HG02571 (cell line): Measurements from ENCODE around the gene MCRIP1.

Experiments used
- ATAC-seq: cut with Tn5 transposase; IDR thresholded peaks from one replicate; pipeline ENCODE4 v1.9.1; 2021; ENCODE audit warnings: mild to moderate bottlenecking, moderate library complexity; ENCODE audit not compliant: unreplicated experiment

Gene MCRIP1

DNA sequence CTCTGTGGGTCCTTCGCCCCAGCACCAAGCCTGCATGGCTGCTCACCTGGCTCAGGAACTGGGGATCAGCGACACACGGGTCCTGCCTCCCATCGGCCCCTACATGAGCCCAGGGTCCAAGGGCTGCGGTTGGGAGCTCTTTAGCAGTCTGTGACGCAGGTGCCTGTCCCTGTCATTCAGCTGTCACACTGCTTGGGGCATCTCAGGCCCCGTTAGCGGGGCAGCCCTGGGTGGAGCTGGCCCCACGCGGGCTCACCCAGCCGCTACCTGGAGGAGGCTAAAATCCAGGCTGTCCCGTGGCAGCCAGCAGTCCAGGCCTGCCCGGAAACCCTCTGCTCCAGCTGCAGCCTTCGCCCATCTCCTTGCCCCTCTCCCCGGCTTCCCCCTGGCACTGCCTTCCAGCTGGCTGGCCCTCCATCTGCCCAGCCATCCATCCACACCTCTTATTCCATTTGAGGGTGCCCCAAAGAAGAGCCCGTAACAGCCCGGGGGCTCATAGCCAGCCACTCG is 25.8 kb downstream of the MCRIP1 start:
- ATAC-seq: no peak

GRCh38 chr17:81806461-81807209 is 26.5 kb downstream of the MCRIP1 start:
- ATAC-seq: no peak

DNA sequence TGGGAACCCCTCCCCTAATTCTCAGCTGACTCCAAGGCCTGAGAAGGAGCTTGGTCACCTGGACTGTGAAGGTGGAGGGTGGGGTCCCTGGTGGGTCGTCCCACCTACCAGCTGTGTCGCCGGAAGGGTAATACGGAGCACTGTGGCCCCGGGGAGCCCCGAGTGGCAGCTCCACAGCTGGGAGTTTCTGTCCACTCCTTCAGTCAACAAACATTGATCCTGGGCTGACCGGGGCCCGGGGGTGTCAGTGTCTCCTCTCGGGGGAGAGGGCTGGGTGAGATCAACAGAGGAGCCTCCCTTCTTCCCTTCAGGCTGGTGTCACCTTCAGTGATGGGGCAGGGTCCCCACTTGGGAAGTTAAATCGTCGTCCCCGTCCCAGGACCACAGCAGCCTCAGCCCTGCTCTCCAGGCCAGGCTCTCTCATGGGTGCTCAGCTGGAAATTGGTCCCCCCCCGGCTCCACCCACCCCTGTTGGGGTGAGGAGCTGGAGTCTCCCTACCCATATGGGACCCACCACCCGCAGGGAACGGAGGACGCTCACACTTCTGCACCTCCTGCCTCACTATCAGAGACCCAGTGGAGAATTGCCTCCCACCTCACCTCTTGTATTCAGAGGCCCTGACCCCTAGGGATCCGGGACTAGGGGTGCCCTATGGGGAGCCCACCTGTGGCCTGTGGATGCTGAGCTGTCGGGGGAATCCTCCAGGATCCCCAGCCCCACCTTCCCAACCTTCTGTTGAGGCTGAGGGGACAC is 27.2 kb downstream of the MCRIP1 start:
- no peak for ATAC-seq

GRCh38 chr17:81804559-81805399 is 28.3 kb downstream of the MCRIP1 start:
- ATAC-seq: no peak

- no peak for ATAC-seq
Measured at GRCh38 chr17:81803728-81804558, 29.1 kb downstream of the MCRIP1 start, which contains the start of gene GCGR. GCGR (plus strand) TSS chr17:81804150; CDS start chr17:81809019, 4,869 bp downstream.

- ATAC-seq: no peak
Measured at GRCh38 chr17:81802856-81803643, 30.0 kb downstream of the MCRIP1 start.

DNA sequence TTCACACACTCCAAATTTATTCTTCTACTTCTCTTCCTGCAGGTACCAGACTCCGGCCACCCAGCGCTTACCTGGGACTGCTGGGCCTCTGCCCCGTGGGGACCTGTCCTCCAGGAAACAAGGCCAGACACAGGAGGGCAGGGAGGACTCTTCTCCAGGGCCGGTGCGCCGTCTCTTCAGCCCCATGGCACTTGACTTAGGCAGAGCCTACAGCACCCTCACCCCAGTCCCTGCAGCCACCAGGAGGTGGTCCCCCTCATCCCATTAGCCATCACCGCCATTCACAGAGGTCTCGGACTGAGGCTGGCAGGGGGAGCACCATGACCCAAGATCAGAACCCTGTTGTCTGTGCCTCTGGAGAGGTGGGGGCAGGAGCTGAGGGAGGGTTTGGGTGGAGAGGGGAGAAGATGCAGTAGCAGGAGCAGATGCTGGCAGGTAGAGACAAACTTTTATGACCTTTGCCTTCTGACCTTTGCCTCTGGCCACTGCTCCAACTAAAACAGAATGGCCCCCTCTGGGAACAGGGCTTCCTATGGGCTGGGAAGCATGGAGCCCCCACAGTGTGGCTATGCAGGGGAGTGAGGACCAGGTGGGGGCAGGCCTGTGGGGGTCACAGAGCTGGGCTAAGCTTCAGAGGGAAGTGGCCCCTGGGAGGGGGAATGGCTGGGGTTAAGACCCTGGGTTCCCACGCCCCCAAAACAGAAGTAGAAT is 30.9 kb downstream of the MCRIP1 start:
- ATAC-seq: no peak

GRCh38 chr17:81801327-81801726 is 31.8 kb downstream of the MCRIP1 start:
- no peak for ATAC-seq

GRCh38 chr17:81794509-81794908 is 38.6 kb downstream of the MCRIP1 start:
- ATAC-seq: no peak

DNA sequence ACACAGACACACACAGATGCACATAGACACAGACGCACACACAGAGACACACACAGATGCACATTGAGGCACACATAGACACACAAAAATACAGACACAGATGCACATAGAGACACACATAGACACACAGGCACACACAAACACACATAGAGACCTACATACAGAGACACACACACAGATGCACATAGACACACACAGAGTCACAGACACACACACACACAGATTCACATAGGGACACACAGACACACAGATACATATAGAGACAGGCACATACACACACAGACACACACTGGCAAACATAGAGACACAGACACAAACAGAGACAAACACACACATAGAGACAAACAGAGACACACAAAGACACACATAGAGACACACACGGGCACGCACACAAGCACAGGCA is 39.0 kb downstream of the MCRIP1 start:
- ATAC-seq: no peak

DNA sequence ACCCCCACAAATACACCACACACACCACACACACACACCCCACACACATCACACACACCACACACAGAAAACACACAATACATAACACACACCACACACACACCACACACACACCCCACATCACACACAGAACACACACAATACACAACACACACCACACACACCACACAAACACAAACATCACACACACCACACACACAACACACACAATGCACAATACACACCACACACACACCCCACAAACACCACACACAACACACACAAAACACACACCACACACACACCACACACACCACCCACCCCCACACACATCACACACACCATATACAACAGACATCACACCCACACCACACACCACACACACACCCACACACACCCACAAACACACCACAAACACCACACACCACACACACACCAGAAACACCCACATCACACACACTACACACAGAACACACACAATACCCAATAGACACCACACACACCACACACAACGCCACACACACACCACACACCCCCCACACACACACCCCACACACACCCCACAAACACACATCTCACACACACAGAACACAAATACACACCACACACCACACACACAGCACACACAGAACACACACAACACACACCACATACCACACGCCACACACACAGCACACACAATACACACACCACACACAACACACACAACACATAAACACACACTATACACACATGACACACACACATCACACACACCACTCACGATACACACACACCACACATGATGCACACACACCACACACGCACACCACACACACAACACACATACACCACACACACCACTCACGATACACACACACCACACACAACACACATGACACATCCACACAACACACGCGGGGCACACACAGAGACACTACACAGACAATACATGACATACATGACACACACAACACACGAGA is 40.1 kb downstream of the MCRIP1 start:
- ATAC-seq: no peak
